H7 (cell line): ENCODE data around the gene TYMP. TPM values are rescaled to one million over a fixed set of nuclear protein-coding genes. Genes with fewer than 3 reads are reported as not detected.
"Not testable (repeated sequence)": the region's sequence is repeated elsewhere in the genome, so short reads cannot be mapped to it uniquely, and the experiment has no call there.

ENCODE experiments used
- DNase-seq: peaks from one replicate; pipeline ENCODE4 v3.0.0; 2012
- H3K27me3 ChIP-seq: 2 replicates; pipeline ENCODE4 v1.6.0; 2011; ENCODE audit warnings: mild to moderate bottlenecking, low read length; ENCODE audit not compliant: control insufficient read depth, insufficient read depth
- H3K36me3 ChIP-seq: replicated peaks from 2 replicates; pipeline ENCODE4 v1.5.1; 2011; ENCODE audit warnings: low read length; ENCODE audit not compliant: control insufficient read depth, insufficient read depth
- H3K4me3 ChIP-seq: 2 replicates; pipeline ENCODE4 v1.5.1; 2011; ENCODE audit warnings: low read depth, mild to moderate bottlenecking, control low read depth, low read length, moderate library complexity; ENCODE audit not compliant: insufficient read depth
- total RNA-seq: library from RNA; depleted of rRNA; stranded (reverse); fragments of >200 nt; shearing (Covaris generic); gene quantifications from 2 replicates; pipeline ENCODE4 v1.2.3, GENCODE V29; 2014

The TYMP gene
- total RNA-seq, 1 experiment from 2014 or later: 0.55 TPM

- Histone ChIP-seq H3K36me3 (peaks cover 5% of the 10 kb centered on the region), H3K27me3 (peaks cover 45% of the 10 kb centered on the region), H3K4me3 (peak overlapping the region; percentile 86)
- DNase-seq: peak; percentile 97
Measured at GRCh38 chr22:50526108-50526833, 3.5 kb downstream of the TYMP start.

DNA sequence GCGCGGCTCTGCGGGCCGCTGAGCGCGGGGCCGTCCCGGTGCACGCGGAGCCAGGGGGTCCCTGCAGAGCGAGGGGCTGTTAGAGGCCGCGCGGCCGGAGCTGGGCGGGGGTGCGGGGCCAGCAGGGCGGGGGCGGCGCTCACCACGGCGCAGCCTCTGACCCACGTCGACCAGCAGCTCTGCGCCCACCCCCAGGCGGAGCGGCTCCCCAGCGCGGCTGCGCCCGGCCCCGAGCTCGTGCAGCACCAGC lies 4.0 kb downstream of the TYMP start:
- Histone ChIP-seq H3K27me3 (peaks cover 40% of the 10 kb centered on the region), H3K36me3 (peaks cover 5% of the 10 kb centered on the region), H3K4me3 (peak overlapping the region; percentile 86)
- DNase-seq: no peak

GRCh38 chr22:50525104-50525857 lies 4.5 kb downstream of the TYMP start, which contains the start of gene SCO2:
Gene SCO2, minus strand, starts transcription at chr22:50525598. Its CDS starts 1,187 bp downstream, at chr22:50524411.
- peak within 1 kb of the TSS; percentile 86 for H3K4me3 ChIP-seq
- DNase-seq: peak; percentile 100
- peaks cover 35% of the 10 kb centered on the region for H3K27me3 ChIP-seq
- peaks cover 5% of the 10 kb centered on the region for H3K36me3 ChIP-seq

- DNase-seq: peak; percentile 78
- peaks cover 29% of the 10 kb centered on the region for H3K27me3 ChIP-seq
- H3K4me3 ChIP-seq: peak overlapping the region; percentile 86
- peaks cover 5% of the 10 kb centered on the region for H3K36me3 ChIP-seq
Measured at GRCh38 chr22:50524676-50525103, 5.1 kb downstream of the TYMP start.

- Histone ChIP-seq H3K27me3 (peaks cover 23% of the 10 kb centered on the region), H3K4me3 (peak overlapping the region; percentile 86), H3K36me3 (peaks cover 5% of the 10 kb centered on the region)
- DNase-seq: peak; percentile 63
Measured at GRCh38 chr22:50523806-50524675, 5.8 kb downstream of the TYMP start.

DNA sequence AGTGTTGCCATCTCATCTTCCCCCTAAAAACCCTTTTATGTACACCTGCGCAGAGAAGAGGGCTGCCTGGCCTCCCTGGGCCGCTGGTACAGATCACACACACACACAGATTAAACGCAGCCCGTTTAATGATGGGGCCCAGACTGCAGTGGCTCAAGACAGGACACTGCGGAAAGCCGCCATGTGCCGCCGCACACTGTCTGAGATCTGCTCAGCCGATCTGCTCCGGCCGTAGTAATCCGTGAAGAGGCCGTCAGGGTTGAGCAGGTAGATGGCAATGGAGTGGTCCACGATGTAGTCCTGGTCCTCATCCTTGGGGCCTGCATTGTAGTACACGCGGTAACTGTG lies 6.4 kb downstream of the TYMP start:
- H3K27me3 ChIP-seq: peaks cover 17% of the 10 kb centered on the region
- no peak for DNase-seq
- H3K4me3 ChIP-seq: no peak overlapping the region
- peaks cover 6% of the 10 kb centered on the region for H3K36me3 ChIP-seq

DNA sequence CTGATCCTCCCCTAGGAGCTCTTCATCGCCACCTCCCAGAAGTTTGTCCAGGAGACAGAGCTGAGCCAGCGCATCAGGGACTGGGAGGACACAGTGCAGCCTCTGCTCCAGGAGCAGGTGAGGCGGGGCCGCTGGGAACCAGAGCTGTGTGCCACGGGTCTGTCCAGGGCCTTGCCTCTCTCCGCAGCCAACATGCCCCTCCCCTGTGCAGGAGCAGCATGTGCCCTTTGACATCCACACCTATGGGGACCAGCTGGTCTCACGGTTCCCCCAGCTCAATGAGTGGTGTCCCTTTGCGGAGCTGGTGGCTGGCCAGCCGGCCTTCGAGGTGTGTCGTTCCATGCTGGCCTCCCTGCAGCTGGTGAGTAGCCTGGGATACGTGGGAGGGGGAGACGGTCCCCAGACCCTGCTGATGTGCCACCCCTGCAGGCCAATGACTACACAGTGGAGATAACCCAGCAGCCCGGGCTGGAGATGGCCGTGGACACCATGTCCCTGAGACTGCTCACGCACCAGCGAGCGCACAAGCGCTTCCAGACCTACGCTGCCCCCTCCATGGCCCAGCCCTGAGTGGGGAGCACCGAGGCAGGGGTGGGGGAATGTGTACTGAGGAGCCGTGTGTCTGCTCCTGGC lies 6.9 kb downstream of the TYMP start:
- no peak overlapping the region for H3K4me3 ChIP-seq
- peaks cover 12% of the 10 kb centered on the region for H3K27me3 ChIP-seq
- peaks cover 6% of the 10 kb centered on the region for H3K36me3 ChIP-seq
- no peak for DNase-seq

GRCh38 chr22:50522208-50522805 lies 7.5 kb downstream of the TYMP start:
- peaks cover 7% of the 10 kb centered on the region for H3K27me3 ChIP-seq
- H3K36me3 ChIP-seq: peaks cover 6% of the 10 kb centered on the region
- no peak overlapping the region for H3K4me3 ChIP-seq
- DNase-seq: no peak

- peaks cover 6% of the 10 kb centered on the region for H3K36me3 ChIP-seq
- peaks cover 1% of the 10 kb centered on the region; the same call in 1 of the 2 replicates for H3K27me3 ChIP-seq
- DNase-seq: no peak
- no peak overlapping the region for H3K4me3 ChIP-seq
Measured at GRCh38 chr22:50521710-50522109, 8.1 kb downstream of the TYMP start.

GRCh38 chr22:50520826-50521453 lies 8.9 kb downstream of the TYMP start:
- H3K4me3 ChIP-seq: no peak overlapping the region
- H3K27me3 ChIP-seq: no peaks in the 10 kb centered on the region
- DNase-seq: peak; percentile 51
- peaks cover 8% of the 10 kb centered on the region for H3K36me3 ChIP-seq

DNA sequence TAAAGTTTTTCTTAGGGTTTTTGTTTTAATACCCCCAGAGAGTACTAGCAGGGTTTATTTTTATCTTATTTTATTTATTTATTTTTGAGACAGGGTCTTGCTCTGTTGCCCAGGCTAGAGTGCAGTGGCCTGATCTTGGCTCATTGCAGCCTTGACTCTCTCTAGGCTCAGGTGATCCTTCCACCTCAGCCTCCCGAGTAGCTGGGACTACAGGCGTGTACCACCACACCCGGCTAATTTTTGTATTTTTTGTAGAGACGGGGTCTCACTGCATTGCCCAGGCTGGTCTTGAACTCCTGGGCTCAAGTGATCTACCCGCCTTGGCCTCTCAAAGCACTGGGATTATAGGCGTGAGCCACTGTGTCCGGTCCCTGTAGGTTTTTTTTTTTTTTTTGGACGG lies 9.6 kb downstream of the TYMP start:
- DNase-seq, H3K4me3 ChIP-seq, H3K27me3 ChIP-seq, H3K36me3 ChIP-seq: not testable (repeated sequence)

DNA sequence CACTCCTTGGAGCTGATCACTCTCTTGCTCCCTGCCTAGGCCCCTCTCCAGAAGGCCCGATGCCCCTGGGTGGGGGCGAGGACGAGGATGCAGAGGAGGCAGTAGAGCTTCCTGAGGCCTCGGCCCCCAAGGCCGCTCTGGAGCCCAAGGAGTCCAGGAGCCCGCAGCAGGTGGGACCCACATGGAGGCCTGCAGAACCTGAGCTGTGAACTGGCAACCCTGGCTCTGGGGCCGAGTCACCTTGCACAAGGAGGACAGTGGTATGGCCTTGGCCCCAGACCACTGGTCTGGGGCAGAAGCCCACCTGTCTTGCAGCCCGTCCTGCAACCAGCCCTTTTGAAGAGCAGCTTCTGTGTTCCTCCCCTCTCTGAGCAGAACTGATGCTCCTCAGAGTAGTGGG lies 10.7 kb downstream of the TYMP start:
- Histone ChIP-seq H3K36me3 (peaks cover 8% of the 10 kb centered on the region), H3K4me3 (no peak overlapping the region), H3K27me3 (no peaks in the 10 kb centered on the region)
- no peak for DNase-seq

DNA sequence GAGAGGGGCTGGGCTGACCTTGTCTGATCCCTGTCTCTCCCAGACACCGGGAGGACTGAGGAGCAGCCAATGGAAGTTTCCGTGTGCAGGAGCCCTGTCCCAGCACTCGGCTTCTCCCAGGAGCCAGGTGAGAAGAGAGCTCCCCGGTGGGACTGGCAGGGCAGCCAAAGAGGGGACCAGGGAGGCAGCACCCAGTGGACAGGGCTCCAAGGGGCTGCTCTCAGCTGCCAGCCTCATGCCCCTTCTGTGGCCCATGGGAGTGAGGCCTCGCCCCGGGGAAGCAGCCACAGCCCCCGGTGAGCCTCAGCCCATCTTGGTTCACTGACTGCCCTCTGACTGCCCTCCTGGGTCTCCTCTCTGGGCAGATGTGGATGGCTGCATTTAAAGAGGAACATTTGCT lies 11.2 kb downstream of the TYMP start:
- no peaks in the 10 kb centered on the region for H3K27me3 ChIP-seq
- H3K4me3 ChIP-seq: no peak overlapping the region
- peaks cover 8% of the 10 kb centered on the region for H3K36me3 ChIP-seq
- DNase-seq: peak; percentile 40
